ENCODE data around the gene MEI1.
A peak's percentile ranks its signal among the peaks of the same experiment; 100 is the strongest.

Gene MEI1

DNA sequence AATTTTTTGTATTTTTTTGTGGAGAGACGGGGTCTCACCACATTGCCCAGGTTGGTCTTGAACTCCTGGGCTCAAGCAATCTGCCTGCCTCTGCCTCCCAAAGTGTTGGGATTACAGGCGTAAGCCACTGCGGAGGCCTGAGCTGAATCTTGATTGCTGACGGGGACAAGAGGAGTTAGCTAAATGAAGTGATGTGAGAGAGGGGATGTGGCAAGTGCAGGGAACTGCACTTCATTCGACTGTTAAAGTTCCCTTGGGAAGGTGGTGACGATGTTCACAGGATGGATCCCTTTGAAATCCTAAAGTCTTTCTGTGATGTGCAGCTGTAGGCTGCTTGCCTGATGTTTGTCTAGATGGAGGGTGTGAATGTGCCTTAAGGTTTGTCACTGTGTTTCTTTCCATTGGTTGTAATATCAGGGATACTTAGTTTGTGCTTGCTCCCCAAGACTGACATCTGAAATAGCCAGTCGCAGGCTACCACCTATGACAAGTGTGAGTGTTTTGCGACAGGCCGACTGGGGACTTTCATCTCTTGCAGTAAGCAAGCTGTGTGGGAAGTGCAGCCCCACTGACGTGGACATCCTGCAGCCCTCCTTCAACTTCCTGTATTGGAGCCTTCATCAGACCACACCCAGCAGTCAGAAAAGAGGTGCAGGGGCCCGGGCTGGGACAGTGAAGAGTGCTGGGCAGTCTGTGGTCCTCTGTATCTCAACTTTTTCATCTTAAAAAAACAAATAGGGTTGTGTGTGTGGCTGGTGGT is 81.6 kb downstream of the MEI1 start:
- DNase-seq (ENCODE audit: insufficient read length, low spot score), result peak; percentile 36

DNA sequence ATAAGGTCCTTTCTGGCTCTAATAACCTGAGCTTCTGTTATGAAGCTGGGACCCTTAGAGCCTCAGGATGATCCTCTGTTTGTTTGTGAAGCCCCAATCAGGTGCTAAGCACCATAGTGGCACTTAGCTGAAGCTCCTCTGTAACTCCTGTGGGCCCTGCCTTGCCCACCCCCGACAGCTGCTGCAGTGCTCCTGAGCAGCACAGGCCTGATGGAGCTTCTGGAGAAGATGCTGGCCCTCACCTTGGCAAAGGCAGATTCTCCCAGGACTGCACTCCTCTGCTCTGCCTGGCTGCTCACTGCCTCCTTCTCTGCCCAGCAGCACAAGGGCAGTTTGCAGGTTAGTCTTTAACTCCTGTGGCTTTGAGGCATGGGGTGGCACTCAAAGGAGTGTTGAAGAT is 82.2 kb downstream of the MEI1 start:
- no peak for FAIRE-seq

More for the DNA sequence above, 81.6 kb downstream of the MEI1 start:
- no peak for FAIRE-seq

DNA sequence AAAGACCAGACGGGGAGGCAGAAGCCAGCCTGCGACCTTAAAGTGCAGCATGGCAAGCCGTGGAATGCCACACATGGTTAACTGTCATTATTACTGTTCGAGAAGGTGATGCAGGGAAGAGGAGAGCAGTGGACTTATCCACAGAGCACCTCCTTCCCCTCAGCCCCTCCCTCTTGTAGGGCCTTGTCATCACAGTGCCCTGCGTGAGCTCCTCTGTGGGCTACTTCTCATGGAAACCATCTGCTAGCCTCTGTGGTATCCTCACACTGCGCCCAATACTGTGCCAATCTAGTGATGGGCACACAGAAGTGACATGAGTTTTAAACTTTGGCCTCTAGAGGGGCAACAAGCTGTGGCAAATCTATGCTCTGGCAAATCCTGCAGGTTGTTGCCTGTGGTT is 83.0 kb downstream of the MEI1 start:
- DNase-seq (ENCODE audit: insufficient read length, low spot score) (no peak), FAIRE-seq (no peak)

More for the DNA sequence above, 82.2 kb downstream of the MEI1 start:
- no peak for DNase-seq (ENCODE audit: insufficient read length, low spot score)

DNA sequence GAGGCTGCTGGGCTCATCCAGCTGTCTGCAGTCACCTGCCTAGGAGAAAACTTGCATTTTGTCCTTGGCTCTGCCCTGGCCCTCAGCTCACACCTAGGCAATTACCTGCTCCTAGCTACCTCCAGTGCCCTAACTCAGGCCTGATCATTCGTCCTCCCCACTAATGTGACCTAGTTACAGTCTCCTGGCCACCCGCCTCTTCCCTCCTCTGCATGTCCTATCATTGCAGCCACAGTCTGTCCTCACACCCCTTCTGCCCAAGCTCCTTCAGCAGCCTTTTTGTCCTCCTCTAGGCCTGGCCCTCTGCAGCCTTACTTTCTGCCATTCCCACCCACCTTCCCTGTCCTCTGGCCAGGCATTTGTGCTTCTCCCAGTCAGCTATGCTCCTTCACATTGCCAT is 83.4 kb downstream of the MEI1 start:
- FAIRE-seq, result no peak
- no peak for DNase-seq (ENCODE audit: insufficient read length, low spot score)

DNA sequence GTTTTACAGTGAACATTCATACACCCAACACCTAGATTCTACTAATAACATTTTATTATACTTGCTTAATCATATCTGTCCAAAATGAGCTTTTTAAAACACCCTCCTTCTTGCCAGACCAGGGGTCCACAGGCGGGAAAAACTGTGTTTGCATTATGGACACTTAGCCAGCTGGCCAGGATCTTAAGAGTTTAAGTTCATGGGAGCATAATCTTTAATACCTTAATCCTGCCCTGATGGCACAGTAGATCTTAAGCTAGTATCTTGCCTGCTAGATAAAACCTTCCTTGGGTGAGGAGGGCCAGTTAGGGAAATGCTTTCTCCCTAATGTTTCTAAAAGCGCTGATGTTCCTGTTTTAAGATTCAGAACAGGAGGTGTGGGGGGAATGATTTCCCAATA is 88.0 kb downstream of the MEI1 start:
- FAIRE-seq (no peak), DNase-seq (ENCODE audit: insufficient read length, low spot score) (no peak)

DNA sequence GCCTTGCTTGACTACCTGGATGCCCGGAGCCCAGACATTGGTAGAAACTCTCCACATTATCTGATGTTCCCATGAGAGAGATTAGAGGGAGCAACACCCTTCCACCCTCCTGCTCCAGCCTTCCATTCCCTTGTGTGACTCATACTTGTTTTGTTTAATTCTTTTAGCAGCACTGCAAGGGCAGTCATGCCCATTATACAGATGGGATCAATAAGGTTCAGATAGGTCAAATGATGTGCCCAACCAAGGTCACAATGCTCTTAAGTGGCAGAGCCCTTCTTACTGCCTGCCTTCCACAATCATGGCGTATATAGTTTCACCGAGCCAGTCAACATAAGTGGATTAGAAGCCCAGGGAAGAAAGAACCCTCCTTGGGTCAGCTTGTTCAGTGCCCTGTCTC is 94.6 kb downstream of the MEI1 start:
- DNase-seq (ENCODE audit: insufficient read length, low spot score), result no peak
- FAIRE-seq, result no peak

DNA sequence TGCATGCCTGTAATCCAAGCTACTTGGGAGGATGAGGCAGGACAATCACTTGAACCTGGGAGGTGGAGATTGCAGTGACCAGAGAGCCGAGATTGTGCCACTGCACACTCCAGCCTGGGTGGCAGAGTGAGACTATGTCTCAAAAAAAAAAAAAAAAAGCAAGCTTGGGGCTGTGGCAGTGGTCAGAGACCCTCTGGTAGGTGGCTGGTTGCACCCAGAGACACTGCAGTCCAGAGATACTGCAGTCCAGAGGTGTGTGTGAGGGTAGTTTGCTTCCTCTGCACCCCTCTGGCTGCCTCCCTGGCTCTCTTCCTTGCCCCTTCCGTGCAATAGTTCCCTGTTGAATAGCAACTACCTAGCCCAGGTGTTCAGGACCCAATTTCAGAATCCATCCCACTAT is 99.4 kb downstream of the MEI1 start:
- DNase-seq (ENCODE audit: insufficient read length, low spot score), result no peak
- FAIRE-seq, result no peak

DNA sequence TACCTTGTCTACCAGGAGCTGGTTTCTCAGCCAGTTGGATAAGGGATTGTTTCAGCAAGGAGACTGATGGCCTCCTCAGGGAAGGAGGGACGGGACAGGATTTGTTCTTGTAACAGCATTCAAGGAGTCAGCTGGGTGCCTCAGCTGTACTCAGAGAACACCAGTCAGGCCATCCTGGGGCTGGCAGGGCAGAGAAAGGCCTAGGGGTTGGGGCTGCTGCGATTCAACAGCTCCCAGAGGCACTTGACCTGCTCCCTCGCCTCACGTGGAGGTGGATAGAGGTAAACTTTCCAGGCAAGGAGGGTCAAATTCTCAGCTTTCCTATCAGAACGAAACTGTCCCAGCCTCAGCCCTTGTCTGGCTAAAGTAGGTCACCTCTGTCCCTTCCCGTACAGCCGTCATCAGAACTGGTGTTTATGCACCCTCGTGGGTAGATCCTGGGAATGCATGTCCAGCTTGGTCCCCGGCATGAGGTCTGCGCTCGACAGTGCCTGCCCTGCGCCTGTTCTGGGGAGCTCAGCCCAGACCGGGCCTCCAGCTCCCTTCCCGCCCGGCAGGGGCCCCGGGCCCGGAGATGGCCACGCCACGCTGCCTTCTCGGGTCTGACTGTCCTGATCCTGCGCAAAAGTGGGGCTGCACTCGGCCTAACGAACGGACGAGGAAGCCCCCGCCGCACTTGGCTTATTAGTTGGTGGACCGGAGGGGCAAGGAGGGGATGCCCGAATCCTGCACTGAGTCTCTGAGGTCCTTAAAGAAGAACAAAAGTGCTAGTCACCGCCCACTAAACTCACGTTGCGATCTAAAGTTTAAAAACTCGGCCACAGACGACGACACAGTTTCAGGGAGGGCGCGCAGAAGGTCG is 100.4 kb downstream of the MEI1 start:
- no peak for FAIRE-seq
- DNase-seq (ENCODE audit: insufficient read length, low spot score), result no peak

DNA sequence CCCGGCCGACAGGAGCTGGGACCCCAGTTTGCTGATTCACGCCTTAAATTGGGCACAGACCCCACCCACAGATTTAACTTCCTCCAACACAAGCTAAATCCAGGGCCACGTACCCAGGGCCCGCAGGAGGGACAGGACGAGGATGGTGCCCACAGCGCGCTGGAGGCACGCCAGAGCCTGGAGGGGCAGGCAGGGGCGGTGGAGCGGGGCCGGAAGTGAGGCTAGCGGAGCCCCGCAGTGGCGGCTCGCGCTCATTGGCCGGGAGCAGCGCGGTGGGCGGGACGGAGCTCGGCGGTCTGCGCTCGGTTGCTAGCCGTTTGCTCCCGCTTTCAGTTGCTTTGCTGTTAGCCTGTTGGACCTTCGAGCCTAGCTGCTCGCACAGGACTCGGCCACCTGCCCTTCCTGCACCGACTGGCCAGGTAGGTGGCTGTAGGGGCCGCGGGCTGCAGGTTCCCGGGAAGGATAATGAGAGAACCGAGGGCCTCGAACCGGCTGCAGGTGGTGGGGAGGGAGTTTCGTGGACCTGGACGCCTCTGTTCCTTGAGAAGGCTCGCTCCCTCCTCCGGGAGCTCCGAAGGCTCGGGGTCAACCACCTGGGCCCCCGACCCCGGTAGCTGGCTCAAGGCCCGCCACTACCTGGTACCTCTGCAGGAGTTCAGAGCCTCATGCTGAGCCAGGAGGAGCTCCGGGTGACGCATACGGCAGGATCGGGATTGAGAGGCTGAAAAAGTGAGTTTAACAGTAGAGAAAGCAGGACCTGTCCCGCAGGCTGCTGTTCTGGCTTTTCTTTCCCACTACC is 101.2 kb downstream of the MEI1 start, which contains the start of gene CCDC134:
CCDC134 (plus strand) TSS at position 332 of the 799 bp plus-strand sequence. CDS start 8,212 bp downstream, outside the sequence.
- peak; percentile 95 for DNase-seq (ENCODE audit: insufficient read length, low spot score)

DNA sequence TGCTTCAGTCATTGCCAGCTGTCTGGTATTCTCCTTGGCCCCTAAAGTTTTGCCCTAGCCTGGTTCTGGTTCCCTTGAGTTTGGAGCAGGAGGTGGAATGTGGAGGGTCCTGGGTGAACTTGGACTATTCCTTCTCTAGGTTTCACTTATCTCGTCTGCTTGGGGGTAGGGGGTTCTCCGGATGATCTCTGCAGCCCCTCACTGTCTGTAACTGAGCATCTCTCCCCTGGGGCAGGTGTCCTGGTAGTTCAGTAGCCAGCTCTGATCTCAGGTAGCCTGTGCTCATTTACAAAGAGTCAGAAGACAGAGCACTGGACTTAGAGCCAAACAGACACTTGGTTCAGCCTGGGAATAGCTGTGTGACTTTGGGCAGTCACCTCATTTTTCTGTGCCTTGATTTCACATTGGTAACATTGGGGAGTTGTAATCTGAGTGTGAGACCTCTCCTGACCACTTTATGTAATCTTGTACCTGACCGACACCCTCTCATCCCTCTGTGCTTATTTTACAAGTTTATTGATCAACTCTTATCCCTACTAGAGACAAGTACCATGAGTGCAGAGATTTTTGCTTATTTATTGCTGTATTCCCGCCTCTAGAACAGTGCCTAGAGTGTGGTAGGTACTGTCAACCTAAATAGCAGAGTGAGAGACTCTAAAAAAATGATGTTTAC is 102.0 kb downstream of the MEI1 start:
- DNase-seq (ENCODE audit: insufficient read length, low spot score) (no peak), FAIRE-seq (peak; percentile 33)

More for the DNA sequence above, 101.2 kb downstream of the MEI1 start, which contains the start of gene CCDC134:
- FAIRE-seq, result peak; percentile 80

DNA sequence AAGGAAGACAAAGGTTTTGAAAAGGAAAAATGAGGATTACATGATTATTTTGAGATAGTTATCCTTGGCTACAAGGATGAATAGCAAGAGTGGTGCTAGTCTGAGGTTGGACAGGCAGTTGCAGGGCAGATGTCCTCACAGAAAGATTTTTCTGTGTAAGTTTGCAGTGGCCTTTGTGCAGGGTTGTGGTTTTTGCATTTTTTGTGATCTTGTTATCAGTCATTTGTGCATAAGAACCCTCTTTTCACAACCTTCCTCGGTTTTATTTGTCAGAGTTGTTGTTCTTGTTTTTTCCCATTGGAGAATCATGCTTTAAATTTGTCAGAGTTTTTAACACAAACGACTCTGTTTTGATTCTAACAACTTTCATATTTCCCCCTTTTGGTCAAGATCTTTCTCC is 102.6 kb downstream of the MEI1 start:
- DNase-seq (ENCODE audit: insufficient read length, low spot score) (no peak), FAIRE-seq (no peak)

DNA sequence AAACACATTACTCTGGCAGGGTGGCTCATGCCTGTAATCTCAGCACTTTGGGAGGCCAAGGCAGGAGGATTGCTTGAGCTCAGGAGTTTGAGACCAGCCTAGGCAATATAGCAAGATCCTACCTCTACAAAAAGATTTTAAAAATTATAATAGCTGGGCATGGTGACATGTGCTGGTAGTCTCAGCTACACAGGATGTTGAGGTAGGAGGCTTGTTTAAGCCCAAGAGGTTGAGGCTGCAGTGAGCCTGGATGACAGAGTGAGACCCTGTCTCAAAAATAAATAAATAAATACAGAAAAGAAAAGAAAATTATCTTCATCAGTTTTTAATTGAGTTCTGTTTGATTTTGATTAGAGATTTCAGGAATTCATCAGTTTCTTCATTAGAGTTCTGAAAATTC is 106.3 kb downstream of the MEI1 start:
- no peak for DNase-seq (ENCODE audit: insufficient read length, low spot score)
- no peak for FAIRE-seq

DNA sequence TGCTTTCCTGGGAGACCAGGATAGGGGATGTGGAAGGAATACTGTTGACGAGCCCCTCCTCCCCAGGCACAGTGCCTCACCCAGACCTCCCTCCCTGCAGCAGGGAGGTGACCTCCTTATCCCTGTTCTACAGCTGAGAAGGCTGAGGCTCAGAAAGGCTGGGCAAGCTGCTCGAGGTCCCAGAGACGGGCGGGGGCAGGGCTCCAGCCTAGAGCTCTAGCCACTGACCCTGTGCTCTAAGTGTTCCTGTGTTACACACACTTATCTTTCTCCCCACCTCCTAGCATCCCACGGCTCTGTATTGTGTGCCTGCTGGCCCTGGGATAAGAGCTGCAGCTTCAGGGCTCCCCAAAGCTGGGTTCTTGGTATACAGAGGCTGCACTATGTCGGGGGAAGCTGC is 109.1 kb downstream of the MEI1 start:
- FAIRE-seq (no peak), DNase-seq (ENCODE audit: insufficient read length, low spot score) (no peak)

DNA sequence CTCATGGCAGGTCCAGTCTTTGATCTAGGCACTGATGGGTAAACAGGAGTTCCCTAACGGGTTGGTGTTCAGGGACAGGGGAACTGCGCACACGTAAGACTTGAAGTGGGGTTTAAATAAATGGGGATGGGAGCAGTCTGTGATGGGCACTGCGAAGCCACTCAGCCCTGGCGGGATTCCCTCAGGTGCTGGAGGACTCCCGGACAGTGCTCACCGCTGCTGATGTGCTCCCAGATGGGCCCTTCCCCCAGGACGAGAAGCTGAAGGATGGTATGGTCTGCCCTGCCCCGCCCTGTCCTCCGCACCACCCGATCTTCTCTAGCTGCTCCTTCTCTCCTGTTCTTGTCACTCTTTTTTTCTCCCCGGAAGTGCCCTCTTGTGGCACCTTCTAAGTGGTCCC is 110.7 kb downstream of the MEI1 start:
- DNase-seq (ENCODE audit: insufficient read length, low spot score) (no peak), FAIRE-seq (no peak)

DNA sequence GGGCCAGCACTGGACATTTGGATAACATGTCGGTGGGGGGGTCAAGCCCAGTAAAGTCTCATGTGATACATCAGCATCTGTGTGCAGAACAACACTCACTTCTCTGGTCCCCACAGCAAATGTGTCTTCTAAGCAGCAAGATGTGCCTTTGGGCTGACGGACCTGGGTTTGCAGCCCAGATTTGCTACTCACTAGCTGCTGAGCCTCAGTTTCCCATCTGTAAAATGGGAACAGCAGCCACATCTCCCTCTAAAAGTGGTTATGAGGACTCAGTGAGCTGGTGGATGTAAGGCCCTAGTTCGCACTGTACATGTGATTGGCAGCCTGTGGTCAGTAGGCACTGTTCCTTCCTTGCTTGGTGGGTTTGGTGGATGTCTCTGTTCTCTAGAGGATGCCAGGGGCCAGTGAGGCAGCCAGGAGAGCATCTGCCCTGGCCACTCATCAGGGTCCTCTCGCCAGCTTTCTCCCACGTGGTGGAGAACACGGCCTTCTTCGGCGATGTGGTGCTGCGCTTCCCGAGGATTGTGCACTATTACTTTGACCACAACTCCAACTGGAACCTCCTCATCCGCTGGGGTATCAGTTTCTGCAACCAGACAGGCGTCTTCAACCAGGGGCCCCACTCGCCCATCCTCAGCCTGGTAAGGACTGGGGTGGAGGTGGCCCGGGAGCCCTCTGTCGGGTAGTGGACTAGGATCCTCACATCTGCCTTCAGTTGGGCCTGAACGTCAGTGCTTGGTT is 113.7 kb downstream of the MEI1 start:
- DNase-seq (ENCODE audit: insufficient read length, low spot score), result no peak
- no peak for FAIRE-seq

DNA sequence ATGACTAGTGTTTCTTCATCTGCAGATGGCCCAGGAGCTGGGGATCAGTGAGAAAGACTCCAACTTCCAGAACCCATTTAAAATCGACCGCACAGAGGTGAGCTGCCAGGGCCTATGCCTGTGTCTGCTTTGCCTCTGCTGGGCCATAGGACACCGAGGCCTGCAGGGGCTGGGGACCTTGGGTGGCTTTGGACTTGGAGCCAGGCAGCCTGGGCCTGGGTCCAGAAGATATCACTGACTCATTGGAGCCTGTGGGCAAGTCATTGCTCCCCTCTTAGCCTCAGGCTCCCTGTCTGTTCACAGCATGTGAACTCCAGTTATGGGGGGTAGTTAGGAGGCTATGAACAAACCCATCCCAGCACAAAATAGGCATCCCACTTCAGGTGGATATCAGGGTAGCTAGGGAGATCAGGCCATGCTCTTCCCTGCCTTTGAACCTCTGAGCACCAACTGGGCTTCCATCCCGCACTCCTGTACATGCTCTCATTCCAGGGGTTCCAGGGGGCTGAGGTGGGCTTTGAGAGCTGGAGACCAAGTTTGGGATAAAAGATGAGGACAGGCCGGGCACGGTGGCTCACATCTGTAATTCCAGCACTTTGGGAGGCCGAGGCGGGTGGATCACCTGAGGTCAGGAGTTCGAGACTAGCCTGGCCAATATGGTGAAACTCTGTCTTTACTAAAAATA is 114.6 kb downstream of the MEI1 start:
- no peak for DNase-seq (ENCODE audit: insufficient read length, low spot score)
- FAIRE-seq, result no peak

DNA sequence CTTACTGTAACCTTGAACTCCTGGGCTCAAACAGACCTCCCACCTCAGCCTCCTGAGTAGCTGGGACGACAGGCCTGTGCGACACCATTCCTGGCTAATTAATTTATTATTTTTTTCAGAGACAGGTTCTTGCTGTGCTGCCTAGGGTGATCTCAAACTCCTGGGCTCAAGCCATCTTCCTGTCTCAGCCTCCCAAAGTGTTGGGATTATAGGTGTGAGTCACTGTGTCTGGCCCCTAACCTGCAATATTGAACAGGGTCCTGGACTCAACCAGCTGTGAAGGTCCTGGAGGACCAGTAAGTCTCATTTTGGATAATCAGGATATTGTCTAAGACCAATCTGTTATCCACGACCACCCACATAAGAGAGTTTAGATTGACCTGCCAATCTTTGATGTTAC is 116.4 kb downstream of the MEI1 start:
- FAIRE-seq (no peak), DNase-seq (ENCODE audit: insufficient read length, low spot score) (no peak)

DNA sequence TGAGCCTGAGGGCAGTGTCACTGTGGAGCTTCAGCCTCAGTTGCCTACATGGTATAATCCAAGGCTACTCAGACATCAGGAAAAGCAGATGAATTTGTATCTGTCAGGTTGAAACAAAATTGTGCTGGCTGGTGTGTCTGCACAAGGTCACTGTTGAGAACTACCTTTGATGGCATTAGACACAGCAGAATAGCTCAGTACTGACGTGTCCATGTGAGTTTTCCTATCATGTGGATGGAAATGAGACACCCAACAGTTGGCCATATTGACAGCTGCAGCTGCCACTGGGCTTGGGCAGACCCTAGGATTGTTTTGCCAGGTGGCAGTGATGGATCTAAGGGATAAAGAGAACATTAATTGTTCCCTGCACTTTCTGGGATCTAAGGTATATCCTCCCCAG is 116.9 kb downstream of the MEI1 start:
- FAIRE-seq (no peak), DNase-seq (ENCODE audit: insufficient read length, low spot score) (no peak)

DNA sequence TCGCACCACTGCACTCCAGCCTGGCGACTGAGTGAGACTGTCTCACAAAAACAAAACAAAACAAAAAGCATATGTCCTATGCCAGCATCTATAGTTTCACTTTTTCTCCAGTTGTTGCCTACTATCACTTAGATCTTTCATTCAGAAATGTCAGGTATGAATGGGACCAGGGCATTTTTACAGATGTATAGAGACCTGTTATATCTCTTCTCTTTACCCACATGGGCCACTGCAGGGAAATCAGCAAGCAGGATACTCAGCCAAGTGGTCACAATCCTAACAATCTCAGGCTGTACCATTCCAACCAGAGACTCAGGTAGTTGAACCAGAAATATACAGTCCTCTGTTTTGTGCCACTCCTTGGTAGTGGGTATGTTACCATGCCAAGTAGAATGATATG is 117.6 kb downstream of the MEI1 start:
- FAIRE-seq (no peak), DNase-seq (ENCODE audit: insufficient read length, low spot score) (no peak)

Data from HTR-8/SVneo (cell line).